Left lung (tissue), 10 donors: ENCODE measurements around the gene ADAMTS12. TPM values are rescaled to one million over a fixed set of nuclear protein-coding genes. Genes with fewer than 3 reads are reported as not detected.
A peak's percentile ranks its signal among the peaks of the same experiment; 100 is the strongest.

ENCODE experiments used
- ATAC-seq: fragments of 200-7000 bp; cut with Tn5 transposase; one replicate; pipeline ENCODE4 v1.9.1; 2020; ENCODE audit warnings: moderate library complexity
- DNase-seq, 4 donors: peaks; one replicate each; pipeline ENCODE4 v3.0.0-alpha.2; 2013 to 2020
- H3K27ac ChIP-seq, 2 donors: fragments of 200-600 bp; sonication (generic) in 1 of 2; one replicate each; pipeline versions ENCODE4 v1.5.0 to v1.8.0; 2020 to 2021
- H3K27me3 ChIP-seq, 2 donors: fragments of 200-600 bp; sonication (generic) in 1 of 2; one replicate each; pipeline versions ENCODE4 v1.5.0 to v1.8.0; 2020 to 2021
- H3K36me3 ChIP-seq, 2 donors: fragments of 200-600 bp; sonication (generic) in 1 of 2; one replicate each; pipeline versions ENCODE4 v1.5.0 to v1.8.0; 2020 to 2021
- H3K4me1 ChIP-seq, 2 donors: fragments of 200-600 bp; one replicate each; pipeline ENCODE4 v1.8.0; 2021
- H3K4me3 ChIP-seq, 2 donors: fragments of 200-600 bp; sonication (generic) in 1 of 2; one replicate each; pipeline versions ENCODE4 v1.5.0 to v1.8.0; 2020 to 2021; ENCODE audit warnings: mild to moderate bottlenecking in 1 of 2
- H3K9me3 ChIP-seq, 2 donors: fragments of 200-600 bp; sonication (generic) in 1 of 2; one replicate each; pipeline versions ENCODE4 v1.5.0 to v1.8.0; 2020 to 2021
- intact Hi-C, 2 donors: fragments of 100-400 bp; cut with DNase I; formaldehyde crosslinking; loops; one replicate each; pipeline versions ENCODE4 v1.11.2 to v1.14.2; 2022
- polyA plus RNA-seq, 6 donors: library from polyadenylated mRNA; unstranded; fragments of 120-200 nt; gene quantifications; one replicate each; pipeline ENCODE4 v1.2.1, GENCODE V29; 2013; ENCODE audit not compliant: insufficient read length in 6 of 6
- total RNA-seq, 2 donors: library from RNA; stranded (reverse); fragmentation: NEBNext Ultra II Directional; extraction: Animal tissue kit (Norgen Biotek cat#: 25700); gene quantifications; one replicate each; pipeline ENCODE4 v1.2.1, GENCODE V29; 2021
- TF ChIP-seq, protein P1 (sequence below), 2 donors: fragments of 200-600 bp; sonication (generic) in 1 of 2; IDR thresholded peaks; one replicate each; pipeline versions ENCODE4 v1.5.0 to v1.8.0; 2021; ENCODE audit warnings: antibody characterized with exemption in 2 of 2
- donor health status: DM: no; HTN: yes; CAD: no.
- donor health status: DM: no; HTN: no; CAD: no.

The ADAMTS12 gene
- total and polyA plus RNA-seq, 8 donors, result 11.6 to 59.1 (median 52.1) TPM

DNA sequence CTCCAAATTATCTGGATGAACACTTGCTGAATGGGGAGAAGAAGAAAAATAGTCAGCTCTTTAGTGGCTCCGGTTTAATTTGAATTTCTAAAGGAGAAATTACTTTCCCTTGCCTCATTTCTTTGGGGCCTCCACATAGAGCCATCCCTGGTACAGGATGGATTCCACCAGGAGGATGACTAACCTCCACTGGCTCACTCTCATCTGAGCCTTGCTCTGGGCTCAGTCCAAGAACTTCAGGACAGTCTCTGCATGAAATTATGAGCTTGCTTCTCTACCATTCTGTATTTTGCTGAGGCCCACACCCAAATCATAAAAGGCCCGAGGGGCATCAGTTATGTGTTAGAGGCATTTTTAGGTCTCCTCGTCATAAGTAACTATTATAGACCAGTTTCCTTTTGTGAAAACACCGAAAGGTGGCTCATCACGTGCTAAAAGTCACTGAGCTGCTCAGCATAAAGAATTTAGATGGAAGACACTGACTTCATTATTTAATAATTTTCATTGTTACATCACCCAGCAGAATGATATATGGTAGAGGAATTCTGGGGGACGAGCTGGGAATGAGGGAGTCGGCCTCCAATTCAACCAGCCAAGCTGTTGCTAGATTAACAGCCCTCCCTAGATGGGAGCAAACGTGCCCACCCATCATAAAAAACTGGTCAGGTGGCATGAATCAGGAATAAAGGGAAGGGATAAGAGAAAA is 228.9 kb downstream of the ADAMTS12 start:
- intact Hi-C loops, result no loop called here
- ATAC-seq, result no peak
- TF ChIP-seq, protein P1, sequence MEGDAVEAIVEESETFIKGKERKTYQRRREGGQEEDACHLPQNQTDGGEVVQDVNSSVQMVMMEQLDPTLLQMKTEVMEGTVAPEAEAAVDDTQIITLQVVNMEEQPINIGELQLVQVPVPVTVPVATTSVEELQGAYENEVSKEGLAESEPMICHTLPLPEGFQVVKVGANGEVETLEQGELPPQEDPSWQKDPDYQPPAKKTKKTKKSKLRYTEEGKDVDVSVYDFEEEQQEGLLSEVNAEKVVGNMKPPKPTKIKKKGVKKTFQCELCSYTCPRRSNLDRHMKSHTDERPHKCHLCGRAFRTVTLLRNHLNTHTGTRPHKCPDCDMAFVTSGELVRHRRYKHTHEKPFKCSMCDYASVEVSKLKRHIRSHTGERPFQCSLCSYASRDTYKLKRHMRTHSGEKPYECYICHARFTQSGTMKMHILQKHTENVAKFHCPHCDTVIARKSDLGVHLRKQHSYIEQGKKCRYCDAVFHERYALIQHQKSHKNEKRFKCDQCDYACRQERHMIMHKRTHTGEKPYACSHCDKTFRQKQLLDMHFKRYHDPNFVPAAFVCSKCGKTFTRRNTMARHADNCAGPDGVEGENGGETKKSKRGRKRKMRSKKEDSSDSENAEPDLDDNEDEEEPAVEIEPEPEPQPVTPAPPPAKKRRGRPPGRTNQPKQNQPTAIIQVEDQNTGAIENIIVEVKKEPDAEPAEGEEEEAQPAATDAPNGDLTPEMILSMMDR (IDR thresholded peaks at IDR 0.05), result no peak

DNA sequence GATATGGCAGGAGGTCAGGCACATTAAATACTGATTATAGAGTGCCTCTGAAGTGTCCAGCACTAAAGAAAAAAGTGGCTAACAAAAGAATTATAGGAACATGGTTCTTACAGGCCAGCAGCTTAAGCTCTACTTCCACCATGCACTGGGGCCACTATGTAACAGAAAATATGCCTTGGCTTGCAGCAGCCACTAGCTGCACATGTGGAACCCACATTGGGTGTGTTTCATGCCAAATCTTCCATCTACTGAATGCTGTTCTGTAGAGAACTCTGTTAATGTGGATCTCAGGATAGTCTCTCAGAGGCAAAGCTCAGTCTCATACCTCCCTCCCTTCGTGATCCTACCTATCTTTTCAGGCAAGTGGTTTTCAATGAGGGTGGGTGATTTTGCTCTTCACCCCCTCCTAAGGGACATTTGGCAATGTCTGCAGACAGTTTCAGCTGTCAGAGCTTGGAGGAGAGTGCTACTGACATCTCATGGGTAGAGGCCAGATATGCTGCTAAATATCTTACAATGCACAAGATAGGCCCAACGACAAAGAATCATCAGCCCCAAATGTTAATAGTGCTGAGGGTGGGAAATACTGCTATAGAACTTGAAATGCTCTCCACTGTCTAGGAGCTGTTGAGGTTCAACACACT is 232.1 kb downstream of the ADAMTS12 start:
- TF ChIP-seq, protein P1 (IDR thresholded peaks at IDR 0.05), result no peak
- Histone ChIP-seq H3K36me3 (no peaks in the 10 kb centered on the region), H3K4me3 (no peak overlapping the region), H3K4me1 (no peaks in the 10 kb centered on the region), H3K27ac (no peak overlapping the region), H3K27me3 (no peaks in the 10 kb centered on the region), H3K9me3 (no peaks in the 10 kb centered on the region)
- no peak for DNase-seq
- intact Hi-C loops, result no loop called here
- ATAC-seq, result no peak

More for the DNA sequence above, 228.9 kb downstream of the ADAMTS12 start:
- H3K4me1 ChIP-seq, result no peaks in the 10 kb centered on the region
- no peaks in the 10 kb centered on the region for H3K36me3 ChIP-seq
- no peak overlapping the region for H3K4me3 ChIP-seq
- no peak overlapping the region for H3K27ac ChIP-seq
- DNase-seq, result no peak
- no peaks in the 10 kb centered on the region for H3K9me3 ChIP-seq
- no peaks in the 10 kb centered on the region for H3K27me3 ChIP-seq

DNA sequence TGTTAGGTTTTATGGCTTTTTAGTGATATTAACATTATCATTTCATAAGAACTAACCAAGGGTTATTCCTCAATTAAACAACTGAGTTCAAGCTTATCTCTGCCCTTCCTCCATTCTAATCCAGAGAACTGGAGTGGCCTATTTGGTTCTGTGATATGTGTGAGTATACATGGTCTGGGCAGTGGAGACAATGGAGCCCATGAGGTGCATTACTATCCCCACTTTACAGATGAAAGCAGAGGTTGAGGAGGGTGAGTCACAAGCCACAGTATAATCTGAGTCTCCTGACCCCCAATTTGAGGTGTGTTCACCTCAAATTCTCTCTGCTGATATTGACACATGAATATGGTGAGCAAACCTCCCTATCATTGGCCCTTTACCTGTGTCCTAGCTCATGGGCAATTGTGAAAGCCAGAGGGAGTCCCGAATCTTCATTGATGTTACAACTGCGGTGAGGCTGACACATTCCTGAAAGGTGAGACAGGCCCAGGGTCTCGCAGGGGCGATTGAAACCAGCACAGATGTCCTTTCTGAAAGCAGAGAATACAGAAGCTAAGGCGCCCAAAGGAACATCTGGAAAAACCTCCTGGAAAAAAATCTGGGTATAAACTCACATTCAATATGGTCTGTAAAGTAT is 233.9 kb downstream of the ADAMTS12 start:
- TF ChIP-seq, protein P1 (IDR thresholded peaks at IDR 0.05), result no peak
- H3K9me3 ChIP-seq, result no peaks in the 10 kb centered on the region
- intact Hi-C loops, result no loop called here
- no peak for DNase-seq
- H3K27me3 ChIP-seq, result no peaks in the 10 kb centered on the region
- no peak overlapping the region for H3K4me3 ChIP-seq
- no peak for ATAC-seq
- H3K36me3 ChIP-seq, result no peaks in the 10 kb centered on the region
- H3K27ac ChIP-seq, result no peak overlapping the region
- no peaks in the 10 kb centered on the region for H3K4me1 ChIP-seq

DNA sequence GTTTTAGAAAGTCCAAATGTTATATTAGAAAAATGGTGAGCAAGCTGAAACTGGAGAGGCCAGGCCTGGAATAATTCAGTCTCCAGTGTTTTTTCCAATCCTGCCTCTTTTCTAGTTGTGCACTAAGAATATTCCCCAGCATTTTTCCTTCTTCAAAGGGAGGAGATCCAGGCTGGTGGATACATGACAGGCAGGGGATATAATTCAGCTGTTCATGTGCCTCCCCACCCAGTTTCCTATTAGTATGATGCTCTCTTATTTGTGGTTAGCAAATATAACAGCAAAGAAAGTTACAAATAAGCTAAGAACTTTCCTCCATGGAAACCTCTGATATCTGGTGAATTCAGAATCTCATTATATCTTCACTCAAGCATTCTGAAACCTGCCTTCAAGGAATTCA is 234.6 kb downstream of the ADAMTS12 start:
- H3K4me1 ChIP-seq, result no peaks in the 10 kb centered on the region
- no peaks in the 10 kb centered on the region for H3K36me3 ChIP-seq
- ATAC-seq (no peak), DNase-seq (peak in 1 of 4 donors; percentile 11)
- H3K9me3 ChIP-seq, result no peaks in the 10 kb centered on the region
- H3K27ac ChIP-seq, result no peak overlapping the region
- TF ChIP-seq, protein P1 (IDR thresholded peaks at IDR 0.05), result no peak
- no peak overlapping the region for H3K4me3 ChIP-seq
- intact Hi-C loops, result no loop called here
- H3K27me3 ChIP-seq, result no peaks in the 10 kb centered on the region

DNA sequence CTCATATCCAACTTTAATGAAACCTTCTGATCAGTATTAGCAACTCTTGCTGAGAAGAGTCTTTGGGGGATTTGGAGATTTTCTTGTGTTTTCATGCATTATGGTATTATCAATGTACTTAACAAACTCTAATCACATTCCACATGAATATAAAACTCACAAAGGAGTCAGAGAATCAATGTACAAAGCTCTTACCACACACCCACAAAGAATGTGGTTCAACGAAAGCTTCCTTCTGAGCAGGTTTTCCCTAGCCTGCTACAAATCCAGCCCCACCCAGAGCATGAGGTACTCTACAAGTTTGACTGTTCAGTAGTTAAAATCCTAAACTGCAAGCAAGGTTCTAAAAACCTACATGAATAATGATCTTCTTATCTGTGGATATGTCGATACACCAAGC is 240.9 kb downstream of the ADAMTS12 start:
- H3K4me1 ChIP-seq, result no peaks in the 10 kb centered on the region
- intact Hi-C loops, result no loop called here
- H3K4me3 ChIP-seq, result no peak overlapping the region
- H3K27ac ChIP-seq, result no peak overlapping the region
- TF ChIP-seq, protein P1 (IDR thresholded peaks at IDR 0.05), result no peak
- DNase-seq (no peak), ATAC-seq (no peak)
- H3K9me3 ChIP-seq, result no peaks in the 10 kb centered on the region
- H3K36me3 ChIP-seq, result no peaks in the 10 kb centered on the region
- no peaks in the 10 kb centered on the region for H3K27me3 ChIP-seq
